ENCODE data around the gene GABRD.

DNA sequence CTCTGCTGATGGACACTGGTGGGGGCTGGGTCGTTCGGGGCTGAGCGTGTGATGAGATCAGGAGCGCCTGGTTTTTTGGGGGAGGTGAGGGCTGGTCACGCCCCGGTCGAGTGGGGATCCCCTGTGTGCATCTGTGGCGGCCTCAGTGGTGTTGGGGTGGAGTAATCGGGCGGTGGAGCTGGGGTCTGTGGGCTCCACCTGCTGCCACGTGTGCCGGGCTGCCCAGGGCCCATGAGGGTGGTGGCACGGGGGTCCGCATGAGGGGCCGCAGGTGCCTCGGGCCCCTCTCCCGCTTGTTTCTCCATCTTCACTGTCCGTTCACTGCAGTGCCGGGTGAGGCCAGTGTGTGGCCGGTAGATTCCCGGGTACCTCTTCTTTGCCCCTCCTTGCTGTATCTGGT lies 48.2 kb downstream of the GABRD start:
- TF ChIP-seq, protein P1, sequence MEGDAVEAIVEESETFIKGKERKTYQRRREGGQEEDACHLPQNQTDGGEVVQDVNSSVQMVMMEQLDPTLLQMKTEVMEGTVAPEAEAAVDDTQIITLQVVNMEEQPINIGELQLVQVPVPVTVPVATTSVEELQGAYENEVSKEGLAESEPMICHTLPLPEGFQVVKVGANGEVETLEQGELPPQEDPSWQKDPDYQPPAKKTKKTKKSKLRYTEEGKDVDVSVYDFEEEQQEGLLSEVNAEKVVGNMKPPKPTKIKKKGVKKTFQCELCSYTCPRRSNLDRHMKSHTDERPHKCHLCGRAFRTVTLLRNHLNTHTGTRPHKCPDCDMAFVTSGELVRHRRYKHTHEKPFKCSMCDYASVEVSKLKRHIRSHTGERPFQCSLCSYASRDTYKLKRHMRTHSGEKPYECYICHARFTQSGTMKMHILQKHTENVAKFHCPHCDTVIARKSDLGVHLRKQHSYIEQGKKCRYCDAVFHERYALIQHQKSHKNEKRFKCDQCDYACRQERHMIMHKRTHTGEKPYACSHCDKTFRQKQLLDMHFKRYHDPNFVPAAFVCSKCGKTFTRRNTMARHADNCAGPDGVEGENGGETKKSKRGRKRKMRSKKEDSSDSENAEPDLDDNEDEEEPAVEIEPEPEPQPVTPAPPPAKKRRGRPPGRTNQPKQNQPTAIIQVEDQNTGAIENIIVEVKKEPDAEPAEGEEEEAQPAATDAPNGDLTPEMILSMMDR (CRISPR knock-in tag; IDR thresholded peaks at IDR 0.05): no peak
- TF ChIP-seq MAFK (conservative IDR thresholded peaks at IDR 0.05 in 1 of 2, IDR thresholded peaks at IDR 0.05 in 1 of 2; ENCODE audit: low read length in 2 of 2): no peak

All from HepG2 (cell line).